ENCODE results near the gene SNAPIN. TPM values are rescaled to one million over a fixed set of nuclear protein-coding genes. Genes with fewer than 3 reads are reported as not detected.

SNAPIN gene
- total RNA-seq, 1 donor from 2014 or later: 23.6 TPM

GRCh38 chr1:153711026-153711425 is 52.5 kb downstream of the SNAPIN start:
- Mint-ChIP-seq H3K4me1 (ENCODE audit: unreplicated experiment) (no peaks in the 10 kb centered on the region), H3K27ac (ENCODE audit: unreplicated experiment) (no peak overlapping the region), H3K9me3 (ENCODE audit: unreplicated experiment) (no peaks in the 10 kb centered on the region), H3K4me3 (ENCODE audit: unreplicated experiment) (no peak overlapping the region), H3K36me3 (ENCODE audit: low read depth, unreplicated experiment) (no peaks in the 10 kb centered on the region), H3K27me3 (ENCODE audit: unreplicated experiment) (peaks cover 2% of the 10 kb centered on the region)
- no peak for DNase-seq (ENCODE audit: low spot score)
- TF ChIP-seq CTCF (IDR thresholded peaks at IDR 0.05; ENCODE audit: unreplicated experiment): no peak

Small RNA genes lying within 50 kb of the gene (microRNA-seq; reads per million reads assigned to microRNA genes)
- gene MIR8083 (ENCODE audit: unreplicated experiment): not detected

Other genes with a start within 250 kb of the SNAPIN start
- gene S100A7A, start 242.2 kb upstream of the SNAPIN start, total RNA-seq (ENCODE audit: unreplicated experiment): not detected
- not detected for gene S100A7, start 198.1 kb upstream of the SNAPIN start, total RNA-seq (ENCODE audit: unreplicated experiment)
- 11.9 TPM for gene S100A6, start 122.7 kb upstream of the SNAPIN start, total RNA-seq (ENCODE audit: unreplicated experiment)
- gene S100A5, start 117.8 kb upstream of the SNAPIN start, total RNA-seq (ENCODE audit: unreplicated experiment): not detected
- gene S100A4, start 112.9 kb upstream of the SNAPIN start, total RNA-seq (ENCODE audit: unreplicated experiment): 2.8 TPM
- not detected for gene S100A3, start 109.4 kb upstream of the SNAPIN start, total RNA-seq (ENCODE audit: unreplicated experiment)
- gene S100A2, start 92.9 kb upstream of the SNAPIN start, total RNA-seq (ENCODE audit: unreplicated experiment): not detected
- gene S100A16, start 45.6 kb upstream of the SNAPIN start, total RNA-seq (ENCODE audit: unreplicated experiment): 363 TPM
- gene S100A14, start 42.4 kb upstream of the SNAPIN start, total RNA-seq (ENCODE audit: unreplicated experiment): not detected
- 152 TPM for gene S100A13, start 31.2 kb upstream of the SNAPIN start, total RNA-seq (ENCODE audit: unreplicated experiment)
- gene S100A1, start 30.3 kb upstream of the SNAPIN start, total RNA-seq (ENCODE audit: unreplicated experiment): not detected
- 59.3 TPM for gene CHTOP, start 24.6 kb upstream of the SNAPIN start, total RNA-seq (ENCODE audit: unreplicated experiment)
- 216 TPM for gene ILF2, start 12.3 kb downstream of the SNAPIN start, total RNA-seq (ENCODE audit: unreplicated experiment)
- gene NPR1, start 20.0 kb downstream of the SNAPIN start, total RNA-seq (ENCODE audit: unreplicated experiment): 57.1 TPM
- gene INTS3, start 69.3 kb downstream of the SNAPIN start, total RNA-seq (ENCODE audit: unreplicated experiment): 69.4 TPM
- gene SLC27A3, start 116.7 kb downstream of the SNAPIN start, total RNA-seq (ENCODE audit: unreplicated experiment): 72.7 TPM

Data from endothelial cell (in vitro differentiated cells).